ENCODE data around the gene TMEM108. TPM values are rescaled to one million over a fixed set of nuclear protein-coding genes. Genes with fewer than 3 reads are reported as not detected.

Gene TMEM108
- polyA plus RNA-seq, 3 donors, result not detected

GRCh38 chr3:133278260-133279043, 240.3 kb downstream of the TMEM108 start:
- Histone ChIP-seq H3K27ac (ENCODE audit: low read depth in 1 of 2, low read length in 2 of 2) (no peak overlapping the region), H3K36me3 (replicated peaks in 1 of 2; ENCODE audit: control insufficient read depth in 1 of 2, insufficient read depth in 2 of 2, low read length in 2 of 2) (no peaks in the 10 kb centered on the region), H3K9me3 (replicated peaks in 1 of 2; ENCODE audit: control insufficient read depth in 1 of 2, insufficient read depth in 1 of 2, low read length in 2 of 2) (no peaks in the 10 kb centered on the region), H4K20me1 (ENCODE audit: insufficient read depth, low read length) (no peaks in the 10 kb centered on the region), H3K79me2 (ENCODE audit: insufficient read depth, low read length) (no peaks in the 10 kb centered on the region), H3K4me1 (ENCODE audit: control insufficient read depth in 1 of 2, insufficient read depth in 2 of 2, low read length in 2 of 2) (no peaks in the 10 kb centered on the region), H3K4me3 (replicated peaks in 1 of 3; ENCODE audit: low read depth in 2 of 3, low read length in 3 of 3) (no peak overlapping the region), H2AFZ (ENCODE audit: insufficient read depth, low read depth, low read length, poor library complexity, severe bottlenecking) (no peak overlapping the region), H3K27me3 (ENCODE audit: control insufficient read depth in 2 of 2, insufficient read depth in 2 of 2, low read length in 2 of 2) (no peaks in the 10 kb centered on the region), H3K4me2 (replicated peaks; ENCODE audit: extremely low read depth, low read length, poor library complexity, severe bottlenecking) (no peak overlapping the region), H3K9ac (ENCODE audit: insufficient read depth, low read length, poor library complexity, severe bottlenecking) (no peak overlapping the region)
- Mint-ChIP-seq H3K9me3 (no peaks in the 10 kb centered on the region), H3K27me3 (ENCODE audit: low read depth in 3 of 3) (peaks cover 0 to 1% (median 0%) of the 10 kb centered on the region in 3 donors), H3K4me1 (no peaks in the 10 kb centered on the region), H3K27ac (no peak overlapping the region), H3K4me3 (no peak overlapping the region), H3K36me3 (no peaks in the 10 kb centered on the region)
- 80% methylated on average over 2 of the region's 7 CpGs for WGBS (ENCODE audit: insufficient coverage)
- intact Hi-C loops (cut with micrococcal nuclease), result no loop called here
- TF ChIP-seq CTCF (IDR thresholded peaks at IDR 0.05), result no peak
- no peak for DNase-seq

- no peak for DNase-seq
- Mint-ChIP-seq H3K36me3 (no peaks in the 10 kb centered on the region), H3K4me3 (no peak overlapping the region), H3K9me3 (peaks cover 0 to 3% (median 0%) of the 10 kb centered on the region in 7 donors), H3K27ac (no peak overlapping the region), H3K27me3 (ENCODE audit: low read depth in 3 of 3) (peaks cover 0 to 4% (median 1%) of the 10 kb centered on the region in 3 donors), H3K4me1 (no peaks in the 10 kb centered on the region)
- H3K4me3 ChIP-seq (replicated peaks in 1 of 3; ENCODE audit: low read depth in 2 of 3, low read length in 3 of 3), result no peak overlapping the region
- no peaks in the 10 kb centered on the region for H3K36me3 ChIP-seq (replicated peaks in 1 of 2; ENCODE audit: control insufficient read depth in 1 of 2, insufficient read depth in 2 of 2, low read length in 2 of 2)
- TF ChIP-seq CTCF (IDR thresholded peaks at IDR 0.05), result no peak
- no peaks in the 10 kb centered on the region for H4K20me1 ChIP-seq (ENCODE audit: insufficient read depth, low read length)
- no peaks in the 10 kb centered on the region for H3K79me2 ChIP-seq (ENCODE audit: insufficient read depth, low read length)
- H3K27ac ChIP-seq (ENCODE audit: low read depth in 1 of 2, low read length in 2 of 2), result no peak overlapping the region
- H3K9ac ChIP-seq (ENCODE audit: insufficient read depth, low read length, poor library complexity, severe bottlenecking), result no peak overlapping the region
- no CpG with 5 or more reads among the region's 1 CpG for WGBS (ENCODE audit: insufficient coverage)
- H3K4me2 ChIP-seq (replicated peaks; ENCODE audit: extremely low read depth, low read length, poor library complexity, severe bottlenecking), result no peak overlapping the region
- H3K27me3 ChIP-seq (ENCODE audit: control insufficient read depth in 2 of 2, insufficient read depth in 2 of 2, low read length in 2 of 2), result no peaks in the 10 kb centered on the region
- H3K9me3 ChIP-seq (replicated peaks in 1 of 2; ENCODE audit: control insufficient read depth in 1 of 2, insufficient read depth in 1 of 2, low read length in 2 of 2), result no peaks in the 10 kb centered on the region
- no peaks in the 10 kb centered on the region for H3K4me1 ChIP-seq (ENCODE audit: control insufficient read depth in 1 of 2, insufficient read depth in 2 of 2, low read length in 2 of 2)
- intact Hi-C loops (cut with micrococcal nuclease), result no loop called here
- H2AFZ ChIP-seq (ENCODE audit: insufficient read depth, low read depth, low read length, poor library complexity, severe bottlenecking), result no peak overlapping the region
Measured at GRCh38 chr3:133280586-133280985, 242.4 kb downstream of the TMEM108 start.

Measured in CD14-positive monocyte (primary cell).